Measurements from ENCODE around the gene EHBP1.

The EHBP1 gene

DNA sequence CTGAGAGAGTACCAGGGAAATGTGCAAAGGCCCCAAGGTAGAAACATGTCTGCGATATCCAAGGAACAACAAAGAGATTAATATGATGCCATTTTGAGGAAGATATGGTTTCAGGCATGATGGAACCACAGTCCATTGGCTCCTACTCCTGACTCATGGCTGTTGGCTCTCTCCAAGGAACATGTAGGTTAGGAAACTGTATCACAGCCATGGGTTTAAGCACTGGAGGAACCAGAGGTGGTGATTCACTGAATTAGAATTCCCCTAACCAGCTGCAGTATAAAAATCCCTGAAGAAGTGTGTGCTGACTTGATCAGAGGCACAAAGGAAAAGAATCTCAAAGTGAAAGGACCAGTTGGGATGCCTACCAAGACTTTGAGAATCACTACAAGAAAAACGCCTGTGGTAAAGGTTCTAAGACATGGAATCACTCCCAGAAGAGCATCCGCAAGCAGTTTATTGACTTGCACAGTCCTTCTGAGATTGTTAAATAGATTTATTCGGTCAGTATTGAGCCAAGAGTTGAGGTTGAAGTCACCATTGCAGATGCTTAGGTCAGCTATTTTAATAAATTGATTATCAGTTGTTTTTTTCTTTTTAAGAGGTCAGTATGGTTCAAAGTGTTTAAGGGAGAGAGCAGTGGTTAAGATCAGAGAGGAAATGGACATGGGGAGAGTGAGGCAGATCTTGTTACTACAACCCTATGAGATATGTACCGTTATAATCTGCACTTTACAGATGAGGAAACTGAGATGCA is 234.4 kb downstream of the EHBP1 start:
- no peak for TF ChIP-seq FOXP2 (optimal IDR thresholded peaks at IDR 0.05; ENCODE audit: borderline replicate concordance, extremely low read depth, extremely low read length, insufficient read depth)
- TF ChIP-seq, protein P1, sequence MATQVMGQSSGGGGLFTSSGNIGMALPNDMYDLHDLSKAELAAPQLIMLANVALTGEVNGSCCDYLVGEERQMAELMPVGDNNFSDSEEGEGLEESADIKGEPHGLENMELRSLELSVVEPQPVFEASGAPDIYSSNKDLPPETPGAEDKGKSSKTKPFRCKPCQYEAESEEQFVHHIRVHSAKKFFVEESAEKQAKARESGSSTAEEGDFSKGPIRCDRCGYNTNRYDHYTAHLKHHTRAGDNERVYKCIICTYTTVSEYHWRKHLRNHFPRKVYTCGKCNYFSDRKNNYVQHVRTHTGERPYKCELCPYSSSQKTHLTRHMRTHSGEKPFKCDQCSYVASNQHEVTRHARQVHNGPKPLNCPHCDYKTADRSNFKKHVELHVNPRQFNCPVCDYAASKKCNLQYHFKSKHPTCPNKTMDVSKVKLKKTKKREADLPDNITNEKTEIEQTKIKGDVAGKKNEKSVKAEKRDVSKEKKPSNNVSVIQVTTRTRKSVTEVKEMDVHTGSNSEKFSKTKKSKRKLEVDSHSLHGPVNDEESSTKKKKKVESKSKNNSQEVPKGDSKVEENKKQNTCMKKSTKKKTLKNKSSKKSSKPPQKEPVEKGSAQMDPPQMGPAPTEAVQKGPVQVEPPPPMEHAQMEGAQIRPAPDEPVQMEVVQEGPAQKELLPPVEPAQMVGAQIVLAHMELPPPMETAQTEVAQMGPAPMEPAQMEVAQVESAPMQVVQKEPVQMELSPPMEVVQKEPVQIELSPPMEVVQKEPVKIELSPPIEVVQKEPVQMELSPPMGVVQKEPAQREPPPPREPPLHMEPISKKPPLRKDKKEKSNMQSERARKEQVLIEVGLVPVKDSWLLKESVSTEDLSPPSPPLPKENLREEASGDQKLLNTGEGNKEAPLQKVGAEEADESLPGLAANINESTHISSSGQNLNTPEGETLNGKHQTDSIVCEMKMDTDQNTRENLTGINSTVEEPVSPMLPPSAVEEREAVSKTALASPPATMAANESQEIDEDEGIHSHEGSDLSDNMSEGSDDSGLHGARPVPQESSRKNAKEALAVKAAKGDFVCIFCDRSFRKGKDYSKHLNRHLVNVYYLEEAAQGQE (IDR thresholded peaks at IDR 0.05; ENCODE audit: insufficient read depth in 1 of 2, low read depth in 2 of 2, low read length in 2 of 2) = no peak
- no peak for TF ChIP-seq POLR2AphosphoS5 (IDR thresholded peaks at IDR 0.05; ENCODE audit: low read depth, low read length)
- TF ChIP-seq SIN3A (IDR thresholded peaks at IDR 0.05; ENCODE audit: borderline replicate concordance, insufficient read depth, low read length) = no peak
- TF ChIP-seq TAF1 (IDR thresholded peaks at IDR 0.05; ENCODE audit: borderline replicate concordance, insufficient read depth, low read length) = no peak

DNA sequence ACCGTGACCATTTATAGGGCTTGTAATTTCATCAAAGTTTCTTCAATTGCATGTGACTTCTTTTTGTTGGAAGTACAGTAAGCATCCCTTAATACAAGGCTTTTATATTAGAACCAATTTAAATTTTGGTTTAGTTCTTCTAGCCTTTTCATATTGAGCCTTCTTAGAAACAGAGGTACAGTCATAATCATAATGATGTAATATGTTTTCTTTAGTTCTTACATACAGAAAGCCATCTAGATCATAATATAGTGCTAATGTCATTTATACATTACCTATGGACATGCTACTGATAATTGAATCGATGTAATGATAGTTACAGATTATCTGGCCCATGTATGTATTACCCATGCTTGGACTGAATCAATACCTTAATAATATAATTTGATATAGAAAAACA is 235.2 kb downstream of the EHBP1 start:
- TF ChIP-seq FOXP2 (optimal IDR thresholded peaks at IDR 0.05; ENCODE audit: borderline replicate concordance, extremely low read depth, extremely low read length, insufficient read depth) (no peak), SIN3A (IDR thresholded peaks at IDR 0.05; ENCODE audit: borderline replicate concordance, insufficient read depth, low read length) (no peak), TAF1 (IDR thresholded peaks at IDR 0.05; ENCODE audit: borderline replicate concordance, insufficient read depth, low read length) (no peak)
- TF ChIP-seq, protein P1 (IDR thresholded peaks at IDR 0.05; ENCODE audit: insufficient read depth in 1 of 2, low read depth in 2 of 2, low read length in 2 of 2) = no peak

DNA sequence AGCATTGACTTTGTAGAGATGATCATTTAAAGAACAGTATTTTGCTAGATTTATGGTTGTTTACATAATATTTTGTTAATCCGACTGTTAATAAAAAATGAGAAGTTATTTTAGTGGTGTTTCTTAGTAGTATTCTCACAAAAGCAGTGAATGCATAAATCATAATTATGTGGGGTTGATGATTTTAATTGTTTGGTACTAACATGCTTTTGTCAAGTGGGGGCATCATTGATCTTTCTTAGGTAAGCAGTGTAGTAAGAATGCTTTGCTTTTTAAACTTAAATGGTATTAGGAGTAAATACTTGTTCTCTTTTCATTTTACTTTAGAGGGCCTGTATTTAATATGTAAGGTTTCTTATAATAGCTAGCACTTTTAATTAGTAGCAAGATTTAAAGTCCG is 235.9 kb downstream of the EHBP1 start:
- TF ChIP-seq SIN3A (IDR thresholded peaks at IDR 0.05; ENCODE audit: borderline replicate concordance, insufficient read depth, low read length) = no peak
- TF ChIP-seq TAF1 (IDR thresholded peaks at IDR 0.05; ENCODE audit: borderline replicate concordance, insufficient read depth, low read length) = no peak
- TF ChIP-seq, protein P1 (IDR thresholded peaks at IDR 0.05; ENCODE audit: insufficient read depth in 1 of 2, low read depth in 2 of 2, low read length in 2 of 2) = no peak
- no peak for TF ChIP-seq FOXP2 (optimal IDR thresholded peaks at IDR 0.05; ENCODE audit: borderline replicate concordance, extremely low read depth, extremely low read length, insufficient read depth)
- no peak for TF ChIP-seq POLR2AphosphoS5 (IDR thresholded peaks at IDR 0.05; ENCODE audit: low read depth, low read length)

DNA sequence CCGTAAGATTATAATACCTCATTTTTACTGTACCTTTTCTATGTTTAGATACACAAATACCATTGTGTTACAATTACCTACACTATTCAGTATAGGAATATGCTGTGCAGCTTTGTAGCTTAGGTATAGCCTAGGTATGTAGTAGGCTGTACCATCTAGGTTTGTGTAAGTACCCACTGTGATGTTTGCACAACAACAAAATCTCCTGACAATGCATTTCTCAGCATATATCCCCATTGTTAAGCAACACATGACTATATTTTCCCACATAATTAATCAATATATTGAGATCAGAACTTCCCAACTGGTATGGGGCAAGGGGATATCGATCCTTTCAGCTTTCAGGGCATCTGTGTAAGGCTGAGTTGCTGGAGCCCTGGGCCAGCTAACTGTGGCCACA is 238.8 kb downstream of the EHBP1 start:
- TF ChIP-seq TAF1 (IDR thresholded peaks at IDR 0.05; ENCODE audit: borderline replicate concordance, insufficient read depth, low read length) (no peak), SIN3A (IDR thresholded peaks at IDR 0.05; ENCODE audit: borderline replicate concordance, insufficient read depth, low read length) (no peak), POLR2AphosphoS5 (IDR thresholded peaks at IDR 0.05; ENCODE audit: low read depth, low read length) (no peak), FOXP2 (optimal IDR thresholded peaks at IDR 0.05; ENCODE audit: borderline replicate concordance, extremely low read depth, extremely low read length, insufficient read depth) (no peak)
- TF ChIP-seq, protein P1 (IDR thresholded peaks at IDR 0.05; ENCODE audit: insufficient read depth in 1 of 2, low read depth in 2 of 2, low read length in 2 of 2) = no peak
